HG03064 (cell line): Measurements from ENCODE around the gene IQCE.
"Not testable (repeated sequence)": the region's sequence is repeated elsewhere in the genome, so short reads cannot be mapped to it uniquely, and the experiment has no call there.

Experiments used
- ATAC-seq: cut with Tn5 transposase; IDR thresholded peaks from one replicate; pipeline ENCODE4 v1.9.1; 2021; ENCODE audit warnings: low read depth; ENCODE audit not compliant: unreplicated experiment

Gene IQCE

DNA sequence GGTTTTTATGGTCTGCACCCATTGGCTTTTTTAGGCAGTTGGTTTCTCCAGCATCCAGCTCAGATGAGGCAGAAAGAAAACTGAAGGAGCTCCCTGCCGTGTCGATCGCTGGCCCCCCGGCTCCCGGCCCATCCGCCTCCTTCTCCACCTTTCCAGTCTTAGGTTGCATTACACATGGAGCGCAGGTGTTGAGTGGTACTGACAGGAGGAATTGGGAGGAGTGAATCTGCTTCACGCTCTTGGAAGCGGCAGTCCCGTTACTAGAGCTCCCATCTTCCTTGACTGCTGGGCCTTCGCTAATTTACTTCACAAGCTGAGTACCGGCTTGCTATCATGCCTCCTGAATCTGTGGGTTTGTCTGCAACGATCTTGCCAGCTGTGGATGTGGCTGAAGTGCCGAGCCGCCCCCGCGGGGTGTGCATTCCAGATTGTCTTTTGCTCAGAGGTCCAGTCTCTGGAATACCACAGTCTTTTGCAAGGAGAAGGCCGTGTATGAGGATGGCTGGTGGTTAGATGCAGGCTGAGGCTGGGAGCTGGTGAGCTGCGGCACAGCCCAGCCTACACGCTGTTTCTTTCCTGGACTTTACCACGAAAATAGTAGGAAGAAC, 17.1 kb downstream of the IQCE start:
- no peak for ATAC-seq

DNA sequence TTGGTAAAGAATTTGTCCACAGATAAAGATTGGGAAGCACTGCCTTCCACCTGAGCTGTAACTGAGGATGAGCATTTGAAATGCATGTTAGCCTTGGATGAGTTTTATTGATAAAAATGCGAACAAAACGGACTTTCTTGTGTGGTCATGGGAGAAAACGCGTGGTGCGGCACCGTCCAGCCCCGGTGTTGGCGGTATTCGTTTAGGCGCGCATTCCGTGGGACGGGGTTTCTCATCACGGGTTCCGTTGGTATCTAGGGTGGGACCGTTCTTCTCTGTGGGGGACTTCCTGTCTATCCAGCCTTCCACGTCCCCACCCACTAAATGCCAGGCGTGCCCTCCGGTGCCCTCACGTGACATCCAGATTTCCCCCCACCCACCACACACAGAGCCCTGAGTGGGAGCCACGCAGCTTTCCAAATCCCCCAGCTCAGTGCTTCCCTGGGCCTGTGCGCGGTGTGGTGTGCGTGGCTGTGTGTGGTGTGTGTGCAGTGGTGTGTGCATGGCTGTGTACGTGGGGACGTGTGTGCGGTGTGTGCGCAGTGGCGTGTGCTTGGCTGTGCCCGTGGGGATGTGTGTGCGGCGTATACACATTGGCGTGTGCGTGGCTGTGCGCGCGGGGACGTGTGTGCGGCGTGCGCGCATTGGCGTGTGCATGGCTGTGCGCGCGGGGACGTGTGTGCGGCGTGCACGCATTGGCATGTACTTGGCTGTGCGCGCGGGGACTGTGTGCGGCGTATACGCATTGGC, 18.1 kb downstream of the IQCE start:
- no peak for ATAC-seq

DNA sequence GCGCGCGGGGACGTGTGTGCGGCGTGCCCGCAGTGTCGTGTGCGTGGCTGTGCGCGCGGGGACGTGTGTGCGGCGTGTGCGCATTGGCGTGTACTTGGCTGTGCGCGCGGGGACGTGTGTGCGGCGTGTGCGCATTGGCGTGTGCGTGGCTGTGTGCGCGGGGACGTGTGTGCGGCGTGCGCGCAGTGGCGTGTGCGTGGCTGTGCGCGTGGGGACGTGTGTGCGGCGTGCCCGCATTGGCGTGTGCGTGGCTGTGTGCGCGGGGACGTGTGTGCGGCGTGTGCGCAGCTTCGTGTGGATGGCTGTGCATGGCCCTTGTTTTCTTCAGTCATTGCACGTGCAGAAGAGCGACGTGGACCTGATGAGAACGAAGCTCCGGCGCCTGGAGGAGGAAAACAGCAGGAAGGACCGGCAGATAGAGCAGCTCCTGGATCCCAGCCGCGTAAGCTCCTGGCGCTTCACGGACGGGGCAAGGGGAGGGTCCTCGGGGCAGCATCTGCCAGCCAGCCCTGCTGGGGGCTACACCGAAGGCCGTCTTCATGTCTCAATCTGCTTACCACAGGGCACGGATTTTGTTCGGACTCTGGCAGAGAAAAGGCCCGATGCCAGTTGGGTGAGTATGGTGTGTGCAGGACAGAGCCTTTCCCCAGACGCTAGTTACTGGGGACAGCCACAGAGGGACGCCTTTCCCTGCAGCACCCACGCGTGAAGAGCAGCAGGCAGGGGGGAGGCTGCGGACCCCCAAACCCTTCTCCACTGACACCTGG, 19.3 kb downstream of the IQCE start:
- ATAC-seq, result no peak

DNA sequence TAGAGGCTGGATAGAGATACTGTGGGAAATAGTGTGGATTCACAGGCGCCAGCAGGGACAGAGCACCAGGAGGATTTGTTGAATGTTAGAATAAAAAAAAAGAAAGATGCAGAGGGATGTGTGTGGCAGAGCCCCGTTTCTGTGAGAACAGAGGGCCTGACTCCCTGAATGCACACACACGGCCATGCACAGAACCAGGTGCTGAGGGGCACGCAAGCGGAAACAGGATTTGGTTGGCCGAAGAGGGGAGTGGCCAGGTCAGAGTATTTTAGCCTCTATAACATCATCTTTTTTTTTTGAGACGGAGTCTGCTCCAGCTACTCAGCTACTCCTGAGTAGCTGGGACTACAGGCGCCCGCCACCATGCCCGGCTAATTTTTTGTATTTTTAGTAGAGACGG, 21.9 kb downstream of the IQCE start:
- no peak for ATAC-seq

DNA sequence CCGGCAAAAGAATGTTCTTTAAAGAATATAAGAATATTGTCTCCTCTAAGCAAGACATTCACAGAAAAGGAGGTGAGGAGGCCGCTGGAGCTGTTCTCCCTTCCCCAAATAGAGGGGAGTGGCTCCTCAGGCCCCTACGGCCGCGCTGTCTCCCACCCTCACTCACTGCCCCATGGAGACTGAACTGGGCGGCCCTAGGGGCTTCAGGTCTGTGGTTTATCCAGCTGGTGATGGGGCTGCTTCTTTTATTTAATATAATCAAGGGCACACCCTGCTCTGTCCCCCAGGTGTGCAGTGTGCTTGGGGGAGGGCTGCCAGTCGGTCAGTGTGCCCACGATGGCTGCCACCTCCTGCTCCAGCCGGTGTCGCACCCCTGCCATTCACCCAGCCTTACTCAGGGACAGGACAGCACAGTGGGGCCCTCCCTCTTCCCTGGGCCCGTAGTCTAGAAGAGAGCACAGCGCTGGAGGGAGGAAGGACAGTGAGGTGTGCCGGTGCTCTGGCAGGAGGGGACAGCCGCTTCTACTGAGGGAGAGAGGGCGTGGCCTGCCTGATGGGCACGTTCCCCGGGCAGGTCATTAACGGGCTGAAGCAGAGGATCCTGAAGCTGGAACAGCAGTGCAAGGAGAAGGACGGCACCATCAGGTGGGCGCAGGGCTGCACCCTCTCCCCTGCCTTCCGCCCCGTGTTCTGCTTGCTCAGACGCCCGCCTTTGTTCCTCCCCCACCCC, 23.4 kb downstream of the IQCE start:
- ATAC-seq, result no peak

DNA sequence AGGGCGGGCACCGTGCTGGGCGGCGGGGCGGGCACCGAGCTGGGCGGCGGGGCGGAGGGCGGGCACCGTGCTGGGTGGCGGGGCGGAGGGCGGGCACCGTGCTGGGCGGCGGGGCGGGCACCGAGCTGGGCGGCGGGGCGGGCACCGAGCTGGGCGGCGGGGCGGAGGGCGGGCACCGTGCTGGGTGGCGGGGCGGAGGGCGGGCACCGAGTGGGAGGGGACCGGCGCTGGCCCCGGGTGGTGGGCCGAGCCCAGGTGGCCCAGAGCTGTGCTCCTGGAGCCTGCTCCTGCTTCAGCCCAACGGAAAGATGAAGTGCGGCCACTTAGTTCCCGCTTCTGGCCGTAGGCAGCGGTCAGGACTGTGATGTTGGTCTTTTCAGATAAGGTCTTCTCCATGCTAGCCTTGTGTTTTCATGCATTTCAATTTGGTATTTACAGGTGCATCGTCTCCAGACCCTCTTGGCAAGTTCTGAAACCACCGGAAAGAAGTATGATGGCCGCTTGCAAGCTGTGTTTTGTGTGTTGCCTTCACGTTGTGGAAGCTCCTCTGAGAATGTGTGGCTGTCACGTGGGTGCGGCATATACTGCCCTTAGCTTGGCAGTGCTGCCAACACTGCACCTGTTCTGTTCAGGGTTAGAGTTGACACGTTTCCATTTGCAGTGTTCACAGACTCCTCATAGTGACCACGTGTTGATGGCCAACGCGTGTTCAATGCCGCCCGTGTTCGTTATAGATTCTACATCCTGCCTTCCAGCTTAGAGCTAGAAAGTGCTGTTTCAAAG, 25.2 kb downstream of the IQCE start:
- ATAC-seq, result no peak

DNA sequence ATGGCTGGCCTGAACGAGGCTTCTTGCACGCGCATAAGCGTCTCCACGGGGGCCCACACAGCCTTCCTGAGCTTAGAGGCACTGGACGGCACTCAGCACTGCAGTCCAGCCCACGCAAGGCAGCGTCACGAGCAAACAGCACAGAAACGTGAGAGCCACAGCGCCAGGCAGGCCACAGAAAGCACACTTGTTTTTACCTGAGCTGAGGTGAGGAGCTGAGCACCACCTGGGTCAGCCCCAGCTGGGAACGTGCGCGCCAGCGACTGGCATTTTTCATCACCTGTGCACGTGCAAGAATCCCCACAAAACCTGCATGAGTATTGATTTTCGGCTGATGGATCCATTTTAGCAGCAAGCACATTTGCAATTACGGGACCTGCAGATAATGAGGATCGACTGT, 26.7 kb downstream of the IQCE start:
- ATAC-seq, result no peak

DNA sequence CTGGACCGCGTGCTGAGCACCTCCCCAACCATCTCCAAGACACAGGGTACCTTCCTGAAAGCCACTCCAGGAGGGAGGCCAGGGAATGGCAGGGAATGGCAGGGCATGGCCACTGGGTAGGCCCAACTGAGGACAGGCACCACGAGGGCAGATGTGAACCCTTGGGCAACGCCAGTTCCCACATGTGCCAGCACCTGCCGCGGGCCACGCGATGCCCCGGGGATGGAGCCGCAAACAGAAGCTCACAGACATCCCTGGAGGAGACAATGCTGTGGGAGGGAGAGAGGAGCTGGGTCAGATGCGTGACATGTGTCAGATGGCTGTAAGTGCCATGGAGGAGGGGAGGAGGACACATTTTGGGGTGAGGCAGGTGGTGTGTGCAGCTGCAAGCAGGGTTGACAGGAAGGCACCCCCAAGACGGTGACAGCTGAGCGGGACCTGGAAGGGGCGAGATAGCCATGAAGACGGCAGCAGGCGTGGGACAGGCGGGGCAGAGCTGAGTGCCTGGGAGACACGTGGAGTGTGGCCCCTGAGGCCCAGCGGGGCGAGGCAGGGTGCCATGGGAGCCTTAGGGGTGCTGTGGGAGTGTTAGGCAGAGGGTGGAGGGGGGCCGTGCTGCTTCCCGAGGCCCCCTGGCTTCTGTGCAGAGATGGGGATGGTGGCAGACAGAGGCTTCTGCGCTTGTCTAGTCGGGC, 27.7 kb downstream of the IQCE start:
- ATAC-seq, result no peak

DNA sequence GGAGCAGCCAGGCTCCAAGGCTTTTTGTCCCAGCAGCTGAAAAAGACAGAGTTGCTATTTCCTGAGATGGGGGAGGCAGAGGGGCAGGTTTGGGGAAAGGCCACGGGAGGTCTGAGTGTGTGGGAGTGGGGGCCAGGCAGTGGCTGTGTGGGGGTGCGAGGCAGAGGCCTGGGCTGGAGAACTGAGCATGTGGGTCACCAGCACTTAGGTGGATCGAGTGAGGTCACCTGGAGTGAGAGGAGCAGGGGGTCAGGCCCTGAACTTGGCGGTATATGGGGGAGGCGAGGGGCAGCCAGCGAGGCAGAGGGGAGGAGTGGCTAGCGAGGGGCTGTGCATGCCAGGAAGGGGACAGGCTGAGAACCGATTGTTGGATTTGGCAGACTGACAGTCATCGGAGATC, 28.4 kb downstream of the IQCE start:
- no peak for ATAC-seq

DNA sequence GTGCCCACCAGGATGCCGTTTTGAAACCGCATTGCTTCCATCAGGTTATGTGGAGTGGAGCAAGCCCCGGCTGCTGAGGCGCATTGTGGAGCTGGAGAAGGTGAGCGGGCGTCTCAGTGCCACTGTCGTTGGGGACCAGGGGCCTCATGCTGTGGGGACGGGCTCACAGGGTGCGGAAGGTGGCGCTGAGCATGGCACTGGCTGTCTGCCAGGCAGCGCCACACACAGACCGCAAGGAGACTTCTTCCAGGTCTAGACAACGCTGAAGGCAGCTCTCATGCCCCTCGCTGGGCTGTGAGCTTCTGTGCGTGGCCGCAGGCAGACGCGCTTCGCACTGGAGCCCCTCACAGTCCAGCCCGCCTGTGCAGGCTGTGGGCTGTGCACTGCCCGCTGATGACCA, 29.0 kb downstream of the IQCE start:
- ATAC-seq, result no peak

DNA sequence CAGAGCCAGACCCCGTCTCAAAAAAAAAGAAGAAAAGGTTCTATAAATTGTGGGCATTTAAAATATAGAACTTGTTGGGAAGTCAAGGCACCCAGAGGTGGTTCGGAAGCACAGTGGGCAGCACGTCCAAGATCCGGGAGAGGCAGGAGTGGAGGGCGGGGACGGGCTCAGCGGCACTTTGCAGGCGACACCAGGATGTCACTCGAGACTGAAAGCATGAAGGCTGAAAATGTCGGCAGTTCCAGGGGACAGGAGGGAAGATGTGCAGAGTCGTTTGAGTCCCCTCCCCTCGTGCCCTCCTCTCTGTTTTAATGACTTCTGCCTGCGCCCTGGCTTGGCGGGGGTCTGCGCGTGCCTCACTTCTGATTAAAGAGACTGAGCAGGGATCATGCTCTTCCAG, 30.6 kb downstream of the IQCE start:
- no peak for ATAC-seq

DNA sequence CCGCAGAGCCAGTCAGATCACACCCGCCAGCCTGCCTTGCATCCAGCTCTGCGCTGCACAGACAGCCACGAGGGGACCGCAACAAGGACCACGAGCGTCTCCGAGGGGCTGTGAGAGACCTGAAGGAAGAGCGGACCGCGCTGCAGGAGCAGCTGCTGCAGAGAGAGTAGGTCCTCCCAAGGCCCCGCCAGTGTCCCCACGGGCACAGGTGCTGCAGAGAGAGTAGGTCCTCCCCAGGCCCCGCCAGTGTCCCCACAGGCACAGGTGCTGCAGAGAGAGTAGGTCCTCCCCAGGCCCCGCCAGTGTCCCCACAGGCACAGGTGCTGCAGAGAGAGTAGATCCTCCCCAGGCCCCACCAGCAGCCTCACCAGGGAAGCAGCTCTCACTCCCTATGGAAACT, 31.2 kb downstream of the IQCE start:
- not testable (repeated sequence) for ATAC-seq

DNA sequence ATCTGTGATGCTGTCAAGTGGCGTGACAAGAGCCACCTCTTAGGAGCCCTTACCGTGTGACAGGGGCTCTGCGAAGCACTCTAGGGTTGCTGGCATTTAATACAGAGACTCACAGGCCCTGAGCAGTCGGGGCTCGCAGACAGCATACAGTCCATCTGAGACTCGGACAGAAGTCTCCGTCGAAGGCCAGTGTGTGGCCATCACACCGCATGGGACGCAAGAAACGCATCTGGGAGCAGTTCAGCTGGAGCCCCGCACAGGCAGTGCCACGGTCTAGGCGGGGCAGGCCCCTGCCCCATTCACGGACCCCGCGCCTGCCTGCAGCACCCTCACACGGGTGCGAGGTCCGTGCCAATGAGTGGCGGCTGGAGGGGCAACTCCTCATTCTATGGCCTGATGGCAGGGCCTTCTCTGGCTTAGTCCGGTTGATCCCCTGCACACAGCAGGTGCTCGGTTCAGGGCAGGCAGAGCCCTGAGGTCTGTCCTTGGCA, 33.6 kb downstream of the IQCE start:
- ATAC-seq, result no peak

DNA sequence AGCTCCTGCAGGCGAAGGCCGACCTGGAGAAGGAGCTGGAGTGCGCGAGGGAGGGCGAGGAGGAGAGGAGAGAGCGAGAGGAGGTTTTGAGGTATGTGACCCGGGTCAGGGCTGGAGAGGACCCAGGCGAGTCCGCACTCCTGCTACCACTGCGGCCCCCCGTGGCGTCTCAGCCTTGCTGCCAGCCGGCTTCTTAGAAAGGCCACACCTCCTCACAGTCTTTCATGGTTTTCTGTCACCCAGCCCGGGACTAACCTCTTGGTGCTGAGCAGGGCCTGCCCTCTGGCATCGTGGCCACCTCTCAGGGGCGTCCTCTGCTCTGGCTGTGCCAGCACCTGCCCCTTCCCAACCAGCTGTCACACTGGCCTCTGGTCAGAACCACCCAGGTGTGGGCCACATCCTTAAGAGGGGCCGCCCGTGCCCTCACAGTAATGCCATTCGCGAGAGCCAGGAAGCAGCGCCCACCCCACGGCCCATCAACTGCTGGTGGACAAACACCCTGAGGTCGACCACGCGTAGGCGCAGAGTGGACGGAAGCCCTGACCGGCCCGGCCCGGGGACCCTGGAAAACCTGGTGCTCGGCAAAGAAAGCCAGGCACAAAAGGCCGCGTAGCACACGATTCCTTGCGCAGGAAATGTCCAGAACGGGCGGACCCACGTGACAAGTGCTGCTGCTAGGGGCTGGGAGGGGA, 34.4 kb downstream of the IQCE start:
- ATAC-seq, result no peak

DNA sequence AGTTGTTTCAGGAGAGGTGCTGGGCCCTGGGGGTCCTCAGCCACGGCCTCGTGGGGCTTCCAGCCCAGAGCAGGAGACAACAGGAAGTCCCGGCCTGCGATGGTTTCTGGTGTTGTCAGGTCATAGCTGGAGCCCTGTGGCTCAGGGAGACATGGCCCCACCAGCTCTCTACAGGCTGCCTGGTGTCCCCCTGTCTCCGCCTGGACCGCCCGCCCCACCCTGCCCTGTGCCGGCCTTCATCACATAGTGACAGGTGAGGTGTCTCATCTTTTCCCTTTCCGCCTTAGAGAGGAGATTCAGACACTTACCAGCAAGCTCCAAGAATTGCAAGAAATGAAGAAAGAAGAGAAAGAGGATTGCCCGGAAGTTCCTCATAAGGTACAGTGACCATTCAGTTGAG, 35.8 kb downstream of the IQCE start:
- ATAC-seq, result no peak

DNA sequence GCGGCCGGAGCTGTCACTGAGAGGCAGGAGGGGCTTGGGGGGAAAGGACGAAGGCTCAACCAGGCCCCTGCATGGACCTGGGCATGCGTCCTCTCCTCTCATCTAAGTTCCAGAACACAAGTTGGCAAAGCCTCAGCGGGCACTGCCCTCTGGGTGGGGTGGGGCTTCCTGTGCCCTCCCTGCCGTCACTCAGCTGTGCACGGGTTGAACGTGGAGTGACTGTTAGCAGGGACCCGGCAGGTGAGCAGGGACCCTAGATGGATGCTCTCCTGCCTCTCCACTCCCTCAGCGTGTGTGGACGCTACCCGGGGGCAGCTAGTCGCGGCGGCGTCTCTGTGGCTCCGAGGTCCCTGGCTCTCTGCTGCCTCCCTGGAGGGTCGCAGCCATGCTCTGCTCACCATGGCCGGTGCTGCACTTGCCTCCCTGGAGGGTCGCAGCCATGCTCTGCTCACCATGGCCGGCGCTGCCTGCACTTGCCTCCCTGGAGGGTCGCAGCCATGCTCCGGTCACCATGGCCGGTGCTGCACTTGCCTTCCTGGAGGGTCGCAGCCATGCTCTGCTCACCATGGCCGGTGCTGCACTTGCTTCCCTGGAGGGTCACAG, 36.6 kb downstream of the IQCE start:
- no peak for ATAC-seq

DNA sequence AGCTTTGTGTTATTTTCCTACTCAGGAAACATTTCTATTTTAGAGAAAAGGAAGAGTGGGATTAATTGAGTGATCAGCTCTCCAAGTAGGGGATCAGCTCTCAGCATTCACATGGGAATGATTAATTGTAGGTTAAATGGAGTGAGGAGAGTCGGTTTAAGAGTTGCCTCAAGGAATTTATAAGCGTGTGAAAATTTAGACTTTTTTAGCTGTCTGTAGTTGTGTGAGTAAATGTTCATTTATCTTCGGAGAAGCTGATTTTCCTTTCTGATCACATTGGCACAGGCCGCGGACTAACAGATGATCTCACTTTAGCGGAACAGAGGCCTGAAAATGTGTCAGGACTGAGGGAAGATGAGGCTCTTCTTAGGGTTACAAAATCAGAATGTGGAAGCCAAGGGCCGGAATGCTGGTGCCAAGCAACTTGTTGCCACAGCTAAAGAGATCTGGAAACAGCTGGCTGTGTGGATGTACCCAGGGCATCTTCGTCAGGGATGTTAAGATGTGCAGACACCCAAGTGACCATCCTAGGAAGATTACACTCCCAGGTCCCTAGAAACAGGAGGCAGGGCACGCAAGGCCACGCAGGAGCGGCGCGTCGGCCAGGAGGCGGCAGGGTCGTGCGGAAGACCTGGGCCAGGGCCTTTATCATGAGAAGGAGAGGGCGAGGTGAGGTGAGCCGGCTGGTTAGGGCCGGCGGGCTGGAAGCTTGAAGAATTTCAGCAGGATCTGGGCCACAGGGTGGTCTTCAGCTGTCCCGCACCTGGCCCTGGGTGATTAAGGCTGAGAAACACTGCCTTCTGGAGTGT, 37.9 kb downstream of the IQCE start:
- no peak for ATAC-seq

DNA sequence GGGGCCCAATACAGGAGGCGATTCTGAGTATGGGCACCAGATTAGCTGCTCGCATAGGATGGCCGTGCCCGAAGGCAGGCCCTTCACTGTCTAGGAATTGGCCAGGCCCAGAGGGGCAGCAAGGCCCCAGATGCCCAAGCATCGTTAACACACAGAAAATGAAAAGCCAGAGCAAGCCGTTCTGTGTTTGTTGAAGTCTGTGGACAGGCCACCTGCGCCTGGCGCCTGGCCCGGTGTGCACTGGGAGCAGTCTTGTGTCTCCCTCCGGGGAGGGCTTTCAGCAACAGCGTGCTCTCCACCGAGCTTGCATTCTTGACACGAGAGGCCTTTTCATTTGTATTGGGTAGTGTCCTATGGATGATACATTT, 38.5 kb downstream of the IQCE start:
- ATAC-seq, result no peak
